IPS DF 4.7 (cell line): Measurements from ENCODE around the gene PLXDC2.

ENCODE experiments used
- DNase-seq: peaks from one replicate; pipeline ENCODE4 v3.0.0-alpha.2; 2013; ENCODE audit warnings: low spot score; ENCODE audit errors: extremely low read depth

PLXDC2 gene

DNA sequence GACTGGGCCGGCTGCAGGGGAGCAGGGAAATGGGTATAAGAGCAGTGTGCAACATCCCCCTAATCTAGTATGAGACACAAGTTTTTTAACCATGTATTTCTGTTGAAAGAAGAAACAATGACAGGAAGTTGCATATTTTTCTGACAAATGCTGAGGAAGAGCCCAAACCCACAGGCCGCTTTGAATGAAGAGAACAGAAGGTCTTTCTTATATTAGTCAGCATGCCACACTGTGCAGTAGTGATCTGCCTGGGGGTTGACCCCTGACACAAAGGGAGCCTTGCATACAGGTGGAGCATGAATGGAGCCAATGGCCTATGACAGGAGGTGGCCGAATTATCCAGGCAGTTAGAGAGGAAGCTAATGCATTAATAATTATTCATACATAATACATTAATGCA is 518.3 kb downstream of the PLXDC2 start:
- DNase-seq: no peak
